Astrocyte of the spinal cord (primary cell): ENCODE measurements around the gene OR10A7.
"Not testable (repeated sequence)": the region's sequence is repeated elsewhere in the genome, so short reads cannot be mapped to it uniquely, and the experiment has no call there.

Experiments used
- DNase-seq: peaks from one replicate; pipeline ENCODE4 v3.0.0; 2011; ENCODE audit warnings: low read depth, low spot score
- H3K4me3 ChIP-seq: 2 replicates; pipeline ENCODE4 v1.5.1; 2011; ENCODE audit warnings: low read depth, mild to moderate bottlenecking, low read length, moderate library complexity
- CTCF ChIP-seq: IDR thresholded peaks from 2 replicates; pipeline ENCODE4 v1.5.1; 2012; ENCODE audit warnings: low read depth, mild to moderate bottlenecking, low read length, inconsistent platforms
- in situ Hi-C: cut with HindIII; loops from 2 replicates; pipeline ENCODE4 v1.10.0; 2017; ENCODE audit warnings: low sequenced_read_pairs

The OR10A7 gene, protein sequence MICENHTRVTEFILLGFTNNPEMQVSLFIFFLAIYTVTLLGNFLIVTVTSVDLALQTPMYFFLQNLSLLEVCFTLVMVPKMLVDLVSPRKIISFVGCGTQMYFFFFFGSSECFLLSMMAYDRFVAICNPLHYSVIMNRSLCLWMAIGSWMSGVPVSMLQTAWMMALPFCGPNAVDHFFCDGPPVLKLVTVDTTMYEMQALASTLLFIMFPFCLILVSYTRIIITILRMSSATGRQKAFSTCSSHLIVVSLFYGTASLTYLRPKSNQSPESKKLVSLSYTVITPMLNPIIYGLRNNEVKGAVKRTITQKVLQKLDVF

DNA sequence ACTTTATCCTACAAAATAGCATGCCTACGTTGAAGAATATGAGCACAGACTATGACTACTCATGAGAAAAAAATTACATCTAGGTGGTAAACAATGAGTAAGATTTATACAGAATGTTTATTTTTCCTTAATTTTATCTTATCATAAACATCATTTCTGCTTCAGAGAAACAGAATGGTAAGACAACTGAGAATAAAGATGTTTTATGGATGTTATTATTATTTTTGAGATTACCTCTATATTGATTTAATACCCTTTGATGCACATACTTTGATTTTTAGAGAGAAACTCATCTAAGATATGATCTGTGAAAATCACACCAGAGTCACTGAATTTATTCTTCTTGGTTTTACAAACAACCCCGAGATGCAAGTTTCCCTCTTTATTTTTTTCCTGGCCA is at the start of gene OR10A7:
TSS of gene OR10A7 (plus strand) at position 301 of the 400 bp plus-strand sequence. CDS start at position 301, 0 bp downstream.
- TF ChIP-seq CTCF = no peak
- in situ Hi-C loops = no loop called here
- DNase-seq = no peak

GRCh38 chr12:55171445-55171844 is 49.4 kb upstream of the OR10A7 start:
- no peak overlapping the region for H3K4me3 ChIP-seq
- no peak for DNase-seq
- TF ChIP-seq CTCF = no peak
- in situ Hi-C loops = no loop called here

More for the DNA sequence above, at the start of gene OR10A7:
- no peak within 1 kb of the TSS for H3K4me3 ChIP-seq

- in situ Hi-C loops, DNase-seq, H3K4me3 ChIP-seq: not testable (repeated sequence)
These were observed 49.0 kb upstream of the OR10A7 start for GRCh38 chr12:55171846-55172245.

- in situ Hi-C loops = no loop called here
- no peak for DNase-seq
- TF ChIP-seq CTCF = no peak
- no peak overlapping the region for H3K4me3 ChIP-seq
These were observed 48.1 kb upstream of the OR10A7 start for GRCh38 chr12:55172686-55173085.

- DNase-seq = no peak
These were observed 47.4 kb upstream of the OR10A7 start for GRCh38 chr12:55173456-55173855.

GRCh38 chr12:55188573-55188972 is 32.3 kb upstream of the OR10A7 start:
- in situ Hi-C loops = no loop called here
- no peak for TF ChIP-seq CTCF
- no peak overlapping the region for H3K4me3 ChIP-seq
- no peak for DNase-seq

More at GRCh38 chr12:55173456-55173855, 47.4 kb upstream of the OR10A7 start:
- in situ Hi-C loops = no loop called here
- no peak for TF ChIP-seq CTCF
- no peak overlapping the region for H3K4me3 ChIP-seq

- TF ChIP-seq CTCF = peak; percentile 70
- no peak overlapping the region for H3K4me3 ChIP-seq
- in situ Hi-C loops = no loop called here
- peak; percentile 81 for DNase-seq
These were observed 31.8 kb upstream of the OR10A7 start for GRCh38 chr12:55188974-55189556.
